Activated naive CD8-positive, alpha-beta T cell treated with anti-CD3 and anti-CD28 coated beads, Interleukin-2, amount 50 U/mL, for 24 hours (primary cell): ENCODE measurements around the gene SLC35F3.

Experiments used
- ATAC-seq: fragments of 150-1000 bp; cut with Tn5 transposase; one replicate; pipeline ENCODE4 v1.10.0; 2021
- DNase-seq: peaks from one replicate; pipeline ENCODE4 v3.0.0; 2021
- H3K27ac Mint-ChIP-seq: one replicate; pipeline ENCODE4 v1.8.0; 2021; ENCODE audit warnings: mild to moderate bottlenecking, mixed read lengths
- H3K27me3 Mint-ChIP-seq: one replicate; pipeline ENCODE4 v1.8.0; 2021; ENCODE audit warnings: mixed read lengths
- H3K36me3 Mint-ChIP-seq: one replicate; pipeline ENCODE4 v1.8.0; 2021; ENCODE audit warnings: low read depth, mixed read lengths
- H3K4me1 Mint-ChIP-seq: one replicate; pipeline ENCODE4 v1.8.0; 2021; ENCODE audit warnings: mixed read lengths
- H3K4me3 Mint-ChIP-seq: one replicate; pipeline ENCODE4 v1.8.0; 2021; ENCODE audit warnings: mild to moderate bottlenecking, moderate library complexity, mixed read lengths
- H3K9me3 Mint-ChIP-seq: one replicate; pipeline ENCODE4 v1.8.0; 2021; ENCODE audit warnings: mixed read lengths

The SLC35F3 gene

DNA sequence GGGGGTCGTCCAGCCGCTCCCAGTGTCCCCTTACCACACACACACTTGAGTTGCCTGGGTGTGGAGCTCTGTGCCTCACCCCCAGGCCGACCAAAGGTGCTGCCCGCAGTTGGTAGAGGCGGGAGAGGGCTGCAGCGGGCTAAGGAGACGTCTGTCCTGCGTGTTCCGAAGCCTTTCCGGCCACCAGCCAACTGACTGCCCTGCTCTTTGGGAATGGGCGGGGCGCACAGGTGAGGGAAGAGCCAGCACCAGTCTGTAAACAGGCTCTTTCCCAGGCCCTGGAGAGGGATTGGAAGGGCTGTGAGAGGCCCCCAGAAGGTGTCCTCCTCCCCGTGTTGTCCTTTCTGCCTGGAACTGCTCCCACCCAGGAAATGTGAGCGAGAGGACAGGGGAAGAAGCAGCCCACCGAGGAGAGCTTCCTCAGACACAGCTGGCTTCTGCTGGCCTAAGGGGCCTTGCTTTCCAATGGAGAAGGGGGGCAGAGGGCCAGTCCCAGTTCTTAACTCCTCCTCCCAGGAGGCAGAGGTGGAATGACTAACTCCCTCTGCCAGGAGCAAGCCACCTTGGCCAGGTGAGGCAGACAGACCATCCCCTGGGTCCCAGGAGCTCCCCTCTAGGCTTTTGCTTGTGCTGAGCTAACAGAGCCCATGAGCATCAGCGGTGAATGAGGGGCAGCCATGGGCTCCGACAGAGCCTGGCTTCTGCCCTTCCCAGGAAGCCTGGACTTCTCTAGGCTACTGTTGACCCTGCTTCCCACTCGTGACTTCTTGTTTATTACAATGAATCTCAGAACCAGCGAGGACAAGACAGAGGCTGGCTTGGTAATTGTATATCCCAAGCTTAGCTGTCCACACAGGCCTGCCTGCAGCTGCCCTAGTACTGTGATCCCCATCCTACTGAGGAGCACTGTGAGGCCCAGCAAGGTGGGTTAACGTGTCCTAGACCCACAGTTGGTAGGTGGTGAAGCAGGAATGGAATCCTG is 310.7 kb downstream of the SLC35F3 start:
- no peak overlapping the region for H3K27ac Mint-ChIP-seq
- peaks cover 10% of the 10 kb centered on the region for H3K27me3 Mint-ChIP-seq
- H3K36me3 Mint-ChIP-seq, result no peaks in the 10 kb centered on the region
- no peak for DNase-seq
- H3K4me3 Mint-ChIP-seq, result peak overlapping the region; percentile 51
- H3K4me1 Mint-ChIP-seq, result peaks cover 39% of the 10 kb centered on the region
- no peak for ATAC-seq
- H3K9me3 Mint-ChIP-seq, result no peaks in the 10 kb centered on the region

DNA sequence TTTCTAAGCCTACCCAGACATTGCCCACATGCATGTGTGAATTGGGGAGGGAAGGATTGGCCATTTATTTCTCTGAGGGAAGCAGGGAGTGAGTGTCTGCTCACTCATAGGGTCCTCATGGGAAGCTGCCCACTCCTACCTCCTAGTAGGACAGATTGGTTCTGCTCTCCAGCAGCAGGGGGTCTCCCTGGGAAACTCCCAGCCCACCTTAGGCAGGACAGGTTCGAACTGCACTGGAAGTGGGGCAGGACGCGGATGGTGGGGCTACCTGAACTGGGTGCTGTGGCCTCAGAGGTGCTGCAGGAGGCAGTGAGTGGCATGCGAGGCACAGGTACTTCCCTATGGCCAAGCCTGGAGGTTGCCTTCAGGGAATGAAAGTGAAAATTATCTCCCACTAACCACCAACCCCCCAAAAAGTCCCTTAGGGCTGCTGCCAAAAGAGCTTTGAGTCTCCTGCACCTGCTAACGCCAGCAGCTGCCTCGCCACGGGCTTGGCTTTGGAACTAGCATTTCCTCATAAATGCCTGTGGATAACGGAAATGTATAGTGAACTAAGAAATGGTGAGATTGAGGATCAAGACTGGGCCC is 311.7 kb downstream of the SLC35F3 start:
- Mint-ChIP-seq H3K4me1 (peaks cover 39% of the 10 kb centered on the region), H3K27me3 (peaks cover 10% of the 10 kb centered on the region), H3K36me3 (no peaks in the 10 kb centered on the region), H3K9me3 (no peaks in the 10 kb centered on the region), H3K4me3 (peak overlapping the region; percentile 22), H3K27ac (no peak overlapping the region)
- ATAC-seq (no peak), DNase-seq (no peak)

DNA sequence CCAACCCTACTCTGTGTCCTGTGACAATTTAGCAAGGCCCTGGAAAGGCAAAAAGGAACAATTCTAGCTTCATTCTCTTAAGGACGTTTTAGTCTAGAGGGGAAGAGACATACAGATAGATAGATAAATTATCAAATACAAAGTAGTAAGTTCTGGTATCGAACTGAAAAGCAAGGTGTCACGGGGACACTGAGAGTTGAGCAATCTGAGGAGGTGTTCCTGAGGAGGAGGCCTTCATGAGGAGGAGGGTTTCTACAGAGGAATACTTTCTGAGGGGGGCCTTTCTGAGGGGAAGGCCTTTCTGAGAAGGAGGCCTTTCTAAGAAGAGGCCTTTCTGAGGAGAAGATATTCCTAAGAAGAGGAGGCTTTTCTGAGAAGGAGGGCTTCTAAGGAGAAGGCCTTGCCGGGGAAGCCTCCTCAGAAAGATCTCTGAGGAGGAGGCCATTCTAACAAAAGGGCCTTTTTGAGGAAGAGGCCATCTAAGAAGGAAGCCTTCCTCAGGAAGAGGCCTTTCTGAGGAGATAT is 312.9 kb downstream of the SLC35F3 start:
- H3K4me1 Mint-ChIP-seq, result peaks cover 39% of the 10 kb centered on the region
- ATAC-seq (peak; percentile 4), DNase-seq (no peak)
- peak overlapping the region; percentile 12 for H3K4me3 Mint-ChIP-seq
- H3K27ac Mint-ChIP-seq, result peak overlapping the region; percentile 65
- H3K36me3 Mint-ChIP-seq, result no peaks in the 10 kb centered on the region
- no peaks in the 10 kb centered on the region for H3K9me3 Mint-ChIP-seq
- peaks cover 10% of the 10 kb centered on the region for H3K27me3 Mint-ChIP-seq

DNA sequence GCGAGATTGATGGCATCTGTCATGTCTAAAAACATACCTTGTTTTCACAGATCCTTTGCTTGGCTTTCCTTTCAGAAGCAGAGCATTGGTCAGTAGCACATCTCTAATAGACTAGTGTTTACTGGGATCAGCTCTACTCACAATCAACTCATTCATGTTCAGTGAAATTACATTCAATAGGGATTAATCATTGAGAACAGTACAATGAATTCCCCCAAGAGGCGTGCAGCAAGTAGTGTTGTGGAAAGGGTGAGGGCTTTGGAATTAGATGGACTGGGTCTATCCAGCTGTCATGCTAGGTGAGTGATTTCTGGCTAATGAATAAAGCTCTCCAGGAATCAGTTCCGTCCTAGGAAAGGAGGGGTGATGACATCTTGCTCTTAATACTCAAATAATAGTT is 313.6 kb downstream of the SLC35F3 start:
- H3K4me1 Mint-ChIP-seq, result peaks cover 36% of the 10 kb centered on the region
- H3K9me3 Mint-ChIP-seq, result no peaks in the 10 kb centered on the region
- ATAC-seq (no peak), DNase-seq (no peak)
- H3K36me3 Mint-ChIP-seq, result no peaks in the 10 kb centered on the region
- H3K4me3 Mint-ChIP-seq, result no peak overlapping the region
- peak overlapping the region; percentile 65 for H3K27ac Mint-ChIP-seq
- H3K27me3 Mint-ChIP-seq, result peaks cover 10% of the 10 kb centered on the region

DNA sequence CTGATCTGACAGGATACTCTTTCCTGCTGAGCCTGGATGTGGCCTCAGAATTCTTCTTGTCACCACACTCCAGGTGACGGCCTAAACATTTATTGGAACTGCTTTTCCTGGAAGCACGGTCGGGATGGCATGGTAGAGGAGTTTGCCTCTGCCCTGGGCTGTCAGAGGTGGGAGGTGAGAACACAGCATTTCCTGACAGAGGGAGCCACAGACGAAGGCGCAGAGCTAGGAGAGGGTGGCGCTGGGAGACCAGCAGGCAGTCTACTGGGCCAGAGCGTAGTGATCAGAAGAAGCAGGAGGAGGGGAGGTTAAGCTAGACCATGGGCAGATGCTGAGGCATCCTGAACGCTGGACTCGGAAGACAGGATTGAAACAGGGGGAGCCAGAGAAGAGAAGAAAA is 315.2 kb downstream of the SLC35F3 start:
- H3K27me3 Mint-ChIP-seq, result peaks cover 12% of the 10 kb centered on the region
- no peak overlapping the region for H3K4me3 Mint-ChIP-seq

DNA sequence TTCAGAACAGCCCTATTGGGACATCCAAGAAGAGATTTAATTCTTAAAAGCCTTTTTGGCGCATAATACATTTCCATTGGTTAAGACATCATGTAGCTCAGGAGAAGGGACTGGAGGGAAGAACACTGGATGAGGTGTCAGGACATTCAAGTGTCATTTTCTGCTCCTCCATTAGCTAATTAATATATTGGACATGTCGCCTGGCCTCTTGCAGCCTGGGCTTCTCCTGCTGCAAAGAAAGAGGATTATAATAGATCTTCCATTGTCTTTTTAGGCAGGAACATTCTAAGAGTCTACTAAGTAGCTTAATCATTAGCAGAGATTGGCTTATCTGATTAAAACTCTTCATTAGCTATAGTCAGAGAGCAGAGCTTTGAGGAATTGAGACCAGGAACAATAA is 317.1 kb downstream of the SLC35F3 start:
- Mint-ChIP-seq H3K27ac (no peak overlapping the region), H3K36me3 (no peaks in the 10 kb centered on the region), H3K27me3 (peaks cover 7% of the 10 kb centered on the region), H3K4me1 (peaks cover 17% of the 10 kb centered on the region), H3K9me3 (no peaks in the 10 kb centered on the region), H3K4me3 (no peak overlapping the region)
- ATAC-seq, result no peak
- no peak for DNase-seq

More for the DNA sequence above, 315.2 kb downstream of the SLC35F3 start:
- Mint-ChIP-seq H3K9me3 (no peaks in the 10 kb centered on the region), H3K27ac (no peak overlapping the region), H3K36me3 (no peaks in the 10 kb centered on the region), H3K4me1 (peaks cover 26% of the 10 kb centered on the region)
- no peak for ATAC-seq
- no peak for DNase-seq

DNA sequence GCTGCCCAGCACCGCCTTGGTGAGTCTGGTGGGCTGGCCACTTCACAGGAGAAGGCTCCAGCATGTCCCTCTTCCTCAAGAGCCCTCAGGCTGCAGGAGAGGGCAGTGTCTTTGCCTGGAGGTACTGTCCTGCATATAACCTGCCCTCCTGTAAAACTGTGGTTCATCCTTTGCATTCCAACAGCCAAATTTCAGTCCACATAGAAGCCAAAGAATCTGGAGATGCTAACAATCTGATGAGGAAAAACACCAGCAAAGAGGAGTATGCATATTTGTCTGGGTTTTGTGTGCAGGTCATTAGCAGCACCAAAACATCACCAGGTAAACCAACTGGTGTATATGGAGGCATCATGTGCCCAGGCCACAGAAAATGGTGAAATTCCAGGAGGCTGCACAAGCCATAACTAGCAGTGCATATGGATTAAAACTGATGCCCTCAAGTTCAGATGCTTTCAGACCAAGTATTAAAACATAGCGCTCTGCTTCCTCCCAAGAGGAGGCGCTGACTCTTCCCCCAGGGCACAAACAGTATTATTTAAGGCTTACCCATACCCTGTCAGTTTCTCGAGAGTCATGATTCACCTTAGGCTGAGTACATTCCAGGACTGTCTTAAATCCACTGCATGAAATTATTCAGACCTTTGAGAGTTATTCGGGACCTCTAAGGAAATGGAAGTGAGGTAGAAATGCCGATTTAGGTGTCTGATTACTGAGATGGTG is 318.2 kb downstream of the SLC35F3 start:
- H3K4me1 Mint-ChIP-seq, result peaks cover 8% of the 10 kb centered on the region
- DNase-seq (no peak), ATAC-seq (no peak)
- H3K27me3 Mint-ChIP-seq, result peaks cover 7% of the 10 kb centered on the region
- H3K9me3 Mint-ChIP-seq, result no peaks in the 10 kb centered on the region
- no peak overlapping the region for H3K4me3 Mint-ChIP-seq
- H3K36me3 Mint-ChIP-seq, result no peaks in the 10 kb centered on the region
- H3K27ac Mint-ChIP-seq, result no peak overlapping the region

DNA sequence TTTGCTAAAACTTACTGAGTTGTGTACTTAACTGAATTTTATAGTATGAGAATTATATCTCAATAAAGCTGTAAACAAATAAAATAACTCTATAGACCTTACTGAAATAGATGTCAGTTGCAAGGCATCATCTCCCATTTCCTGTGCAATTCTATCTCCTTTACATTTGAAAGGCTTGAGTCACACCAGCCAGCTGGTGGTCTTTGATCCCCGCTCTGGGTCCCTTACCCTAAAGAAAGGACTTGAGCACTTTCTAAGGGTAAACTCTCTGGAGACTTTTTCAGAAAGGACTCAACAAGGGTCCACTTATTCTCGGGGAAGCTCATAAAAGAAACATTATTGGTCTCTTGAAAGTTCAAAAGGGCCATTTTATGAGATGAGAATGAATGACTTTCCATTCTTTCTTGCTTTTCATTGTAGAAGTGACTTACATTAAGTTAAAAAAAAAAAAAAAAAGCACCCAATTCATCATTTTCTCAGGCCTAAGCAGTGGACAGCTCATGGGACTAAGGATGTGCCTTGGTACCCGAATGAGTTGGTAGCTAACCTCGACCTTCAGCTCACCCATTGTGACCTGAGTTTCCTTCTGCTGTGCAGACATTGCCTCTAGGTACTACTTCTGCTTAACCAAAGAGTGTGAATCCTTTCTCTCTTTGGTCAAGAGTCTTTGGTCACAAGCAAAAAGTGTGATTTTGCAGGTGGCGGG is 321.8 kb downstream of the SLC35F3 start:
- no peaks in the 10 kb centered on the region for H3K9me3 Mint-ChIP-seq
- no peak overlapping the region for H3K4me3 Mint-ChIP-seq
- peaks cover 20% of the 10 kb centered on the region for H3K27me3 Mint-ChIP-seq
- H3K27ac Mint-ChIP-seq, result no peak overlapping the region
- DNase-seq (no peak), ATAC-seq (no peak)
- peaks cover 16% of the 10 kb centered on the region for H3K4me1 Mint-ChIP-seq
- H3K36me3 Mint-ChIP-seq, result no peaks in the 10 kb centered on the region

DNA sequence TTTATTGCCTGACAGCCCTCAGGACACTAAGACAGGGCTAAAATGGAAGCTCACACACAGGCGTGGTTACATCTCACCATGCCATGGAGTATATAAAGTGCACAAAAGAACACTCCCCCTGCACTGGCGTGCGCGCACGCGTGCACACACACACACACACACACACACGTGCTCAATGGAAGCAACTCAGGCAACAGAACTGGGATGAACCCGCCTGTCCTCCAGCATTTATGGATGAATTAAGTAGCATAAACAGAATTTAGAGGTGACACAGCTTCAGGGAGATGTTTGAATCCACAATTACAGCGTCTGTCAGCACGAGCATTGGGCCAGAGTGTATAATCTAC is 322.3 kb downstream of the SLC35F3 start:
- ATAC-seq, result no peak
- Mint-ChIP-seq H3K27me3 (peaks cover 20% of the 10 kb centered on the region), H3K36me3 (no peaks in the 10 kb centered on the region), H3K27ac (no peak overlapping the region), H3K4me3 (no peak overlapping the region), H3K9me3 (no peaks in the 10 kb centered on the region), H3K4me1 (peaks cover 18% of the 10 kb centered on the region)
- no peak for DNase-seq

DNA sequence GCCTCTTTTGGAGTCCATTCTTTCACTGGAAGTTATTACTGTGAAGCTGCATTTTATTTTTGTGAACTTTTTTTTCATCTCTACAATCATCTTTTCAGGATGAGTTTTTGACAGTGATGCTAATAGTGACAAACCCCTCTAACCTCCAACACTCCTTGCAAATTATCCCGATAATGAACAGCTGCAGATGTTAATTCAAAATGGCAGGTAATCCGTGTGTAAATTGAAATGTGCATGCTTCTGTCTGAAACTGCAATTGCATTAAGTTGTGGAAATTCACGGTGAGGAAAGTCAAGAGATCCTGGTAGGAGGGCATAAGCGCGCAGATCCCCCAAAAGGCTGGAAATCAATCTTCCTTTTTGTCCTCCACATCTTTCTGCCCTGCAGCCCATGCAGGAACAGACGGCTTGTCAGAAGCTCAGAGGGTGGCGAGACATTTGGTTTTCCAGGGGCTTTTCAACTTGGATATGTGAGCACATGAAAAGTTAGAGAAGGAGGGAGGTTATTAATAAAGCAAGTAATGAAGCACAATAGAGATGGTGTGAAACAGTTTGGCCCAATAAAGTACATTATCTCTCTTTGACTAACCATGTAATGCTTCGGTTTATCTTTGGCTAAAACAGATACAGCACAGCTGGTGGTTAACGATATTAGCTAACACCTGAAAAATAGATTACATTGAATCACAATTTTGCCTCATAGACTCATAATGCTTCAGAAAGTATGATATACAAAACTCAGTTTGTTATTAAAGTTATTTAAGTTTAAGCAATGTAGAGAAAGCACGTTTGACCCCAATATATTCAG is 325.3 kb downstream of the SLC35F3 start:
- Mint-ChIP-seq H3K4me3 (no peak overlapping the region), H3K27ac (peak overlapping the region; percentile 52), H3K36me3 (no peaks in the 10 kb centered on the region), H3K9me3 (no peaks in the 10 kb centered on the region), H3K27me3 (peaks cover 24% of the 10 kb centered on the region), H3K4me1 (peaks cover 18% of the 10 kb centered on the region)
- ATAC-seq, result no peak
- no peak for DNase-seq

DNA sequence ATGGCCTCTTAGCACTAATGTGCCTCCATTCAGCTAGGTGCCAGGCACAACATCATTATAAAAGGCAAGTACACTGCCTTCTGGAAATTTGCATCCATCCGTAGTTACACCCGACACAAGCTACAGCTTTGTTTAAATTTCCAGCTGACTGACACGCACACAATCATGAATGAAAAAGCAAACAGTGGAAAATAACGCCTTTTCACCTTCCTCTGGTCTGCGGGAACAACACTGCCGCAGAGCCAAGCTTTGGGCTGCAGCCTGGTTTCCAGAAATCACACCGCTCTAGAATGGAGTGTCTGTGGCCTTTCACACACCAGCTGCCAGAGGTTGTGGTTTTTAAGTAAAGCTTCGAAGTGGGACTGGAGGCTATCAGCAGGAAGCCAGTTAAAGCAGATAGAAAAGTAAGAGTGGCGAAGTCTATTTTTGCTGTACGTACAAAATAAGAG is 326.0 kb downstream of the SLC35F3 start:
- Mint-ChIP-seq H3K9me3 (no peaks in the 10 kb centered on the region), H3K36me3 (no peaks in the 10 kb centered on the region), H3K4me1 (peaks cover 18% of the 10 kb centered on the region), H3K27me3 (peaks cover 24% of the 10 kb centered on the region), H3K27ac (peak overlapping the region; percentile 52), H3K4me3 (peak overlapping the region; percentile 39)
- ATAC-seq, result peak; percentile 80
- peak; percentile 23 for DNase-seq

DNA sequence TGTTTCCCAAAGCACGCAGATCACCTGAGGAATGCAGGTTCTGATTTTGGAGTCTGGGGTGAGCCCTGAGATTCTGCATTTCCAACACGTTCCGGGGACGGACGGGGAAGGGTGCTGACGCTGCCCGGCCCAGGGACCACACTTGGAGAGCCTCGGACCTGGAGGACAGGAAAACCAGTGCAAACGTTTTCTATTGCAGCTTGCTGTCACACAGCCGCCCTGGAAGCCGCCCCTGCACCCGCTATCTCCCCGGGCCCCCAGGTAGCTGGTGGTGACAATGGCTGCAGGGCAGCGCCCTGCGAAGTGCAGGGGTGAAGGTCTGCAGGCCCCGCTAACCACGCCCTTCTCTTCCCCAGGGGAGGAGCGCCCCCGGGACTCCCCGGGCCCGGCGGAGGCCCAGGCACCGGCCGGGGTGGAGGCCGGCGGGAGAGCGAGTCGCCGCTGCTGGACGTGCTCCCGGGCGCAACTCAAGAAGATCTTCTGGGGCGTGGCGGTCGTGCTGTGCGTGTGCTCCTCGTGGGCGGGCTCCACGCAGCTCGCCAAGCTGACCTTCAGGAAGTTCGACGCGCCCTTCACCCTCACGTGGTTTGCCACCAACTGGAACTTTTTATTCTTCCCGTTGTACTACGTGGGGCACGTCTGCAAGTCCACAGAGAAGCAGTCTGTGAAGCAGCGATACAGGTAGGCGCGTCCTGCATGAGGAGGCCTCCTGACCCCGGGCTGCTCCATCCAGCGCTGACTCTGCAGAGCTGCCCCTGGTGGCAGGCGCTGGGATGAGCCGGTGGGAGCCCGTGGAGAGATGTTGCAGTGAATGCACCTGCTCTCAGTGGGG is 326.8 kb downstream of the SLC35F3 start:
- peaks cover 24% of the 10 kb centered on the region for H3K27me3 Mint-ChIP-seq
- H3K4me3 Mint-ChIP-seq, result peak overlapping the region; percentile 39
- H3K9me3 Mint-ChIP-seq, result no peaks in the 10 kb centered on the region
- ATAC-seq, result no peak
- H3K27ac Mint-ChIP-seq, result no peak overlapping the region
- no peak for DNase-seq
- peaks cover 18% of the 10 kb centered on the region for H3K4me1 Mint-ChIP-seq
- H3K36me3 Mint-ChIP-seq, result no peaks in the 10 kb centered on the region

DNA sequence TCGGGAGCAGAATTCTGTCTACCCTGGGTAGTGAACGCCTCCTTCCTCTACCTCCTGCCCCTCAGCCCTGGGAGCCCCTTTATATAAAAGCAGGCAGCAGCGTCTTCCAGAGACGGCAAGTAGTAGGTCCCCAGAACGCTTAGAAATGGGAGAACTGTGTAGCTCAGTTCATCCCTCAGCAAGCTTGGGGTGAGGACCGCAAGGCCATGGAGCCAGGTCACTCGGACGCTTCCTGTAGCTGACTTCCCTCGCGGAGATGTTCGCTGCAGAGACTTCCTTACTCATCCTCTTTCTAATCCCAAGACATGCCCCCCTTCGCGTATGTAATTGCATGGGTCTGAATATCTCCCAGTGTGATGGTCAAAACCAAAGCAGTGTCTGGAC is 327.4 kb downstream of the SLC35F3 start:
- DNase-seq (no peak), ATAC-seq (no peak)
- Mint-ChIP-seq H3K4me3 (no peak overlapping the region), H3K9me3 (no peaks in the 10 kb centered on the region), H3K27me3 (peaks cover 24% of the 10 kb centered on the region), H3K27ac (no peak overlapping the region), H3K4me1 (peaks cover 18% of the 10 kb centered on the region), H3K36me3 (no peaks in the 10 kb centered on the region)
